CD8-positive, alpha-beta memory T cell (primary cell): ENCODE results near the gene TFAP2B. TPM values are rescaled to one million over a fixed set of nuclear protein-coding genes. Genes with fewer than 3 reads are reported as not detected.

Experiments used
- CTCF ChIA-PET: fragments of 350-600 bp; sonication (Branson Sonifier 250); formaldehyde crosslinking; loops from one replicate; lab custom pipeline; 2021; ENCODE audit warnings: antibody characterized with exemption; lab: Charles Lee
- POLR2A ChIA-PET: fragments of 350-600 bp; sonication (Branson Sonifier 250); formaldehyde crosslinking; loops from one replicate; lab custom pipeline; 2021; ENCODE audit warnings: antibody characterized with exemption; lab: Charles Lee
- DNase-seq, 5 donors: peaks; one replicate each; pipeline versions ENCODE4 v3.0.0 to v3.0.0-alpha.2; 2020 to 2022; ENCODE audit warnings: mixed read lengths in 1 of 5
- H3K27ac ChIP-seq: one replicate; pipeline ENCODE4 v1.7.0; 2013; ENCODE audit warnings: low read depth, mild to moderate bottlenecking, low read length, moderate library complexity
- H3K27me3 ChIP-seq: 2 replicates; pipeline ENCODE4 v1.7.0; 2013; ENCODE audit warnings: low read length, mild to moderate bottlenecking; ENCODE audit not compliant: insufficient read depth, poor library complexity, severe bottlenecking
- H3K36me3 ChIP-seq: 2 replicates; pipeline ENCODE4 v1.7.0; 2013; ENCODE audit warnings: mild to moderate bottlenecking, low read length, moderate library complexity; ENCODE audit not compliant: insufficient read depth
- H3K4me1 ChIP-seq: 2 replicates; pipeline ENCODE4 v1.7.0; 2013; ENCODE audit warnings: mild to moderate bottlenecking, low read length, moderate library complexity; ENCODE audit not compliant: insufficient read depth
- H3K4me3 ChIP-seq: 2 replicates; pipeline ENCODE4 v1.7.0; 2013; ENCODE audit warnings: mild to moderate bottlenecking, low read length
- H3K9me3 ChIP-seq: 2 replicates; pipeline ENCODE4 v1.7.0; 2013; ENCODE audit warnings: mild to moderate bottlenecking, low read length
- H3K27ac Mint-ChIP-seq, 8 donors: one replicate each; pipeline ENCODE4 v1.8.0; 2020 to 2021; ENCODE audit warnings: mixed read lengths in 8 of 8, mild to moderate bottlenecking in 6 of 8, inconsistent platforms in 3 of 8, moderate library complexity in 3 of 8
- H3K27me3 Mint-ChIP-seq, 2 donors: one replicate each; pipeline ENCODE4 v1.8.0; 2020 to 2021; ENCODE audit warnings: mixed read lengths in 2 of 2, mild to moderate bottlenecking in 1 of 2, moderate library complexity in 1 of 2
- H3K36me3 Mint-ChIP-seq, 3 donors: one replicate each; pipeline ENCODE4 v1.8.0; 2020 to 2021; ENCODE audit warnings: mixed read lengths in 3 of 3, inconsistent platforms in 1 of 3, mild to moderate bottlenecking in 1 of 3
- H3K4me1 Mint-ChIP-seq, 3 donors: one replicate each; pipeline ENCODE4 v1.8.0; 2020 to 2021; ENCODE audit warnings: mixed read lengths in 3 of 3, inconsistent platforms in 1 of 3, mild to moderate bottlenecking in 1 of 3
- H3K4me3 Mint-ChIP-seq, 7 donors: one replicate each; pipeline ENCODE4 v1.8.0; 2020 to 2021; ENCODE audit warnings: mixed read lengths in 7 of 7, mild to moderate bottlenecking in 6 of 7, moderate library complexity in 4 of 7, inconsistent platforms in 2 of 7
- H3K9me3 Mint-ChIP-seq, 5 donors: one replicate each; pipeline ENCODE4 v1.8.0; 2020 to 2022; ENCODE audit warnings: mixed read lengths in 5 of 5, mild to moderate bottlenecking in 3 of 5, moderate library complexity in 2 of 5, inconsistent platforms in 1 of 5
- polyA plus RNA-seq: library from polyadenylated mRNA; unstranded; fragments of 300-500 nt; fragmentation: Illumina TruSeq; gene quantifications from one replicate; pipeline ENCODE4 v1.2.3, GENCODE V29; 2021
- total RNA-seq, 2 experiments: library from RNA; stranded (reverse); gene quantifications; one replicate each; pipeline ENCODE4 v1.2.3, GENCODE V29; 2021

The TFAP2B gene
- total and polyA plus RNA-seq, 3 experiments from 2014 or later: not detected

DNA sequence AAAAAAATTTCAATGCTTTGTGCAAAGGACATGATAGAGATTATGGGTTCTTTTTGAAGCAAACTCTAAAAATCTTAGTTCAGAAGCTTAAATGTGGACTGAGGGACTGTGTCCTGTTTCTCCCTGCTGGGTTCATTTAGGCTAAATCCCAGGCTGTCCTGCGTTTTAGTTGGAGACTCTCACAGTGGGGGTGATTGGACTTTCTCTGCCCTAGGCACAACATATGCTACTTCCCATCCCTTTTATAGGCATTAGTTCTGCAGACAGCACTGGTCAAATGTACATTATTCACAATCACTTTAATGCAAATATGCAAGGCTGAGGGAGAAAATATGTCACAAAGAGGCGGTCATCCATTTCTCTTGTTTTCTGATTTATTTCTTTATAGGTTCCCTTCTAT is 71.3 kb downstream of the TFAP2B start:
- H3K4me1 ChIP-seq: no peaks in the 10 kb centered on the region
- Mint-ChIP-seq H3K27ac (no peak overlapping the region), H3K4me3 (no peak overlapping the region), H3K36me3 (no peaks in the 10 kb centered on the region), H3K27me3 (no peaks in the 10 kb centered on the region), H3K9me3 (peaks cover 0 to 11% (median 7%) of the 10 kb centered on the region in 5 donors), H3K4me1 (no peaks in the 10 kb centered on the region)
- no peak overlapping the region for H3K4me3 ChIP-seq
- no peaks in the 10 kb centered on the region for H3K36me3 ChIP-seq
- H3K9me3 ChIP-seq: no peaks in the 10 kb centered on the region
- POLR2A ChIA-PET: no interaction called here
- CTCF ChIA-PET: no interaction called here
- DNase-seq: no peak
- H3K27ac ChIP-seq: no peak overlapping the region
- H3K27me3 ChIP-seq: no peaks in the 10 kb centered on the region

- no peaks in the 10 kb centered on the region for H3K4me1 ChIP-seq
- Mint-ChIP-seq H3K4me3 (no peak overlapping the region), H3K27me3 (no peaks in the 10 kb centered on the region), H3K4me1 (no peaks in the 10 kb centered on the region), H3K9me3 (peaks cover 0 to 15% (median 7%) of the 10 kb centered on the region in 5 donors), H3K27ac (no peak overlapping the region), H3K36me3 (no peaks in the 10 kb centered on the region)
- no peak for DNase-seq
- no peaks in the 10 kb centered on the region for H3K9me3 ChIP-seq
- ChIA-PET CTCF (no interaction called here), POLR2A (no interaction called here)
- no peaks in the 10 kb centered on the region for H3K27me3 ChIP-seq
- no peak overlapping the region for H3K27ac ChIP-seq
- no peaks in the 10 kb centered on the region for H3K36me3 ChIP-seq
- H3K4me3 ChIP-seq: no peak overlapping the region
Measured at GRCh38 chr6:50890579-50890978, 71.9 kb downstream of the TFAP2B start.

GRCh38 chr6:50891290-50891689 is 72.6 kb downstream of the TFAP2B start:
- no peak overlapping the region for H3K4me3 ChIP-seq
- Mint-ChIP-seq H3K27me3 (no peaks in the 10 kb centered on the region), H3K4me1 (no peaks in the 10 kb centered on the region), H3K36me3 (no peaks in the 10 kb centered on the region), H3K27ac (no peak overlapping the region), H3K9me3 (peaks cover 0 to 19% (median 10%) of the 10 kb centered on the region in 5 donors), H3K4me3 (no peak overlapping the region)
- no peaks in the 10 kb centered on the region for H3K36me3 ChIP-seq
- H3K27me3 ChIP-seq: no peaks in the 10 kb centered on the region
- DNase-seq: no peak
- ChIA-PET CTCF (no interaction called here), POLR2A (no interaction called here)
- no peaks in the 10 kb centered on the region for H3K4me1 ChIP-seq
- no peak overlapping the region for H3K27ac ChIP-seq
- H3K9me3 ChIP-seq: no peaks in the 10 kb centered on the region

Other genes starting within 250 kb of the TFAP2B start
- not detected for gene TFAP2D, start 105.3 kb upstream of the TFAP2B start, total RNA-seq
- 0.16 TPM for gene TFAP2D, start 105.3 kb upstream of the TFAP2B start, polyA plus RNA-seq